Astrocyte of the spinal cord (primary cell): ENCODE results near the gene ABI3BP.
A peak's percentile ranks its signal among the peaks of the same experiment; 100 is the strongest.

Source experiments
- DNase-seq: peaks from one replicate; pipeline ENCODE4 v3.0.0; 2011; ENCODE audit warnings: low read depth, low spot score
- H3K4me3 ChIP-seq: 2 replicates; pipeline ENCODE4 v1.5.1; 2011; ENCODE audit warnings: low read depth, mild to moderate bottlenecking, low read length, moderate library complexity
- CTCF ChIP-seq: IDR thresholded peaks from 2 replicates; pipeline ENCODE4 v1.5.1; 2012; ENCODE audit warnings: low read depth, mild to moderate bottlenecking, low read length, inconsistent platforms
- in situ Hi-C: cut with HindIII; loops from 2 replicates; pipeline ENCODE4 v1.10.0; 2017; ENCODE audit warnings: low sequenced_read_pairs

The ABI3BP gene

GRCh38 chr3:100915706-100916495 is 77.3 kb downstream of the ABI3BP start:
- no peak for TF ChIP-seq CTCF
- DNase-seq, result no peak
- in situ Hi-C loops, result no loop called here
- no peak overlapping the region for H3K4me3 ChIP-seq

- DNase-seq, result peak; percentile 50
- in situ Hi-C loops, result no loop called here
- no peak overlapping the region for H3K4me3 ChIP-seq
- TF ChIP-seq CTCF, result no peak
Observed at GRCh38 chr3:100913870-100914648, 79.2 kb downstream of the ABI3BP start.

GRCh38 chr3:100912976-100913545 is 80.2 kb downstream of the ABI3BP start:
- H3K4me3 ChIP-seq, result no peak overlapping the region
- no peak for DNase-seq
- in situ Hi-C loops, result no loop called here
- TF ChIP-seq CTCF, result no peak

GRCh38 chr3:100912571-100912970 is 80.7 kb downstream of the ABI3BP start:
- no peak overlapping the region for H3K4me3 ChIP-seq
- in situ Hi-C loops, result no loop called here
- TF ChIP-seq CTCF, result no peak
- DNase-seq, result no peak

- no peak for TF ChIP-seq CTCF
- no peak overlapping the region for H3K4me3 ChIP-seq
- DNase-seq, result no peak
- in situ Hi-C loops, result no loop called here
Observed at GRCh38 chr3:100911956-100912355, 81.3 kb downstream of the ABI3BP start.

GRCh38 chr3:100910986-100911385 is 82.2 kb downstream of the ABI3BP start:
- no peak for TF ChIP-seq CTCF
- in situ Hi-C loops, result no loop called here
- no peak for DNase-seq
- H3K4me3 ChIP-seq, result no peak overlapping the region
